Measurements from ENCODE around the gene WBP11. TPM values are rescaled to one million over a fixed set of nuclear protein-coding genes. Genes with fewer than 3 reads are reported as not detected.
A peak's percentile ranks its signal among the peaks of the same experiment; 100 is the strongest.

Gene WBP11
- total RNA-seq, 1 experiment from 2014 or later: 111 TPM

DNA sequence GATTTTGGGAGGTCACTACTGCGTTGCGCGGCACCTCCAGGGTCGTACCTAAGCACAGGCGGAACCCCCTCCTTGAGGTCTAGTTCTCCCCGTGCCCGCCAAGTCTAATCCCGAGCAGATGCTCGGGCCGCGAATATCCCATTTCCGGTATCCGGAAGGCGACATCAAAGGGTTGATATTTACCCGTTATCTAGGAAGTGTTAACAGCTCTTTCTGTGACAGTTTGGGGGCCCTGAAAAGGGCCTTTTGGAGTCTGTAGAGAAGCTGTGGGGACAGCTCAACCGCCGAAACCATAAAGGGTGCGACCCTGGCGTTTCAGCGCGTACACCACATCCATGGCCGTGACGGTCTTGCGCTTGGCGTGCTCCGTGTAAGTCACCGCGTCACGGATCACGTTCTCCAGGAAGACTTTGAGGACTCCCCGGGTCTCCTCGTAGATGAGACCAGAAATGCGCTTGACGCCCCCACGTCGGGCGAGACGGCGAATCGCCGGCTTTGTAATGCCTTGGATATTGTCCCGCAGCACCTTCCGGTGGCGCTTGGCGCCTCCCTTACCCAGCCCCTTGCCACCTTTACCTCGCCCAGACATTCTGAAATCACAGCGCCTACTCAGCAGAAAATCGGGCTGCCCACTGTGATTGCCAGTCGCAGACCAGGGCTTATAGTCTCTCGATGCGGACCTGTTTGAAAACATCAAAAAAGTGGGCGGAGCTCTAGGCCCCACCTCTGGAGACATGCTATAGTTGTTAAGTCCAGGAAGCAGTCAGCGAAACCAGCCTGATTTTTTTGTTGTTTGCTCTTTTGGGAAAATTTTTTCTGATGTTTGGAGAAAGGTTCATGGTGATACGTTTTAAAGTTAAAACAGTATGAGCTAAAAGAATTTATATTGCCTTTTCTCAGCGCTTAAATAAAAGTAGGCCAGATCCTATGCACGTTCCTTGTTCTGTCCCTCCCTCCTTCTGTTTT lies 32.5 kb downstream of the WBP11 start:
- Mint-ChIP-seq H3K36me3 (peaks cover 24% of the 10 kb centered on the region), H3K4me1 (peaks cover 42% of the 10 kb centered on the region), H3K27me3 (ENCODE audit: low read depth) (no peaks in the 10 kb centered on the region; the same call in 1 of the 2 replicates), H3K27ac (peak overlapping the region; percentile 100), H3K9me3 (peaks cover 4% of the 10 kb centered on the region), H3K4me3 (peak overlapping the region; percentile 99)
- ChIA-PET POLR2A (interaction anchor here (0.6 to 3.2 kb wide), 14 partner anchors 11 to 1515 kb away, joined by 3 to 23 read pairs (median 3); partner anchors contain the start of genes C12orf60 and WBP11), CTCF (interaction anchor here (0.6 to 3.5 kb wide), 6 partner anchors 15 to 66 kb away, joined by 3 to 21 read pairs (median 7); partner anchors contain the start of genes C12orf60 and WBP11)
- DNase-seq (ENCODE audit: low spot score) (peak; percentile 95), ATAC-seq (peak; percentile 3)
- TF ChIP-seq, protein P1, sequence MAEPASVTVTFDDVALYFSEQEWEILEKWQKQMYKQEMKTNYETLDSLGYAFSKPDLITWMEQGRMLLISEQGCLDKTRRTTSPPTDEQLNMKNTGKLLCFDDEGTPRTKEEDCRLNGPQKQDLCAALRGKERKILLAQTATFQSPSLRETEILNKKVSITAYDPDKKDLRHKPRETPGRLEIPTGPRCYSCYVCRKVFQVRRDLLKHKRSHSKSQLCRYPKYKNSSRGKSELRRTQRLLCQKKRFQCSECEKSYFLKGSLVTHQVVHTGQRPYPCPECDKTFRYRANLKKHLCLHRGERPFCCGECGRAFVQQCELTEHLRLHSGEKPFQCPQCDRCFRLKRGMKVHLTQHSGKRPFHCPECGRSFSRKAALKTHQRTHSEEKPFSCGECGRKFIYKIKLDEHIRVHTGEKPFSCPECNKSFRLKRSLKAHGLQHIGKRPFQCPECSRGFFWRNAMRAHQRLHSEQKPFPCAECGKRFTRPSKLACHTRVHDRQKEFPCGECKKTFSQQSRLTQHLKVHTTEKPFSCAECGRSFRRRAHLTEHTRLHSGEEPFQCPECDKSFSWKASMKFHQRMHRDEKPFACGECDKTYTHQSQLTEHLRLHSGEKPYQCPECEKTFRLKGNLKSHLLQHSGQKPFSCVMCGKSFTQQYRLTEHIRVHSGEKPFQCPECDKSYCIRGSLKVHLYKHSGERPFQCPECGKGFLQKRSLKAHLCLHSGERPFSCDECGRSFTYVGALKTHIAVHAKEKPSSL (CRISPR knock-in tag; conservative IDR thresholded peaks at IDR 0.05): peak; percentile 95
- TF ChIP-seq, protein P2, sequence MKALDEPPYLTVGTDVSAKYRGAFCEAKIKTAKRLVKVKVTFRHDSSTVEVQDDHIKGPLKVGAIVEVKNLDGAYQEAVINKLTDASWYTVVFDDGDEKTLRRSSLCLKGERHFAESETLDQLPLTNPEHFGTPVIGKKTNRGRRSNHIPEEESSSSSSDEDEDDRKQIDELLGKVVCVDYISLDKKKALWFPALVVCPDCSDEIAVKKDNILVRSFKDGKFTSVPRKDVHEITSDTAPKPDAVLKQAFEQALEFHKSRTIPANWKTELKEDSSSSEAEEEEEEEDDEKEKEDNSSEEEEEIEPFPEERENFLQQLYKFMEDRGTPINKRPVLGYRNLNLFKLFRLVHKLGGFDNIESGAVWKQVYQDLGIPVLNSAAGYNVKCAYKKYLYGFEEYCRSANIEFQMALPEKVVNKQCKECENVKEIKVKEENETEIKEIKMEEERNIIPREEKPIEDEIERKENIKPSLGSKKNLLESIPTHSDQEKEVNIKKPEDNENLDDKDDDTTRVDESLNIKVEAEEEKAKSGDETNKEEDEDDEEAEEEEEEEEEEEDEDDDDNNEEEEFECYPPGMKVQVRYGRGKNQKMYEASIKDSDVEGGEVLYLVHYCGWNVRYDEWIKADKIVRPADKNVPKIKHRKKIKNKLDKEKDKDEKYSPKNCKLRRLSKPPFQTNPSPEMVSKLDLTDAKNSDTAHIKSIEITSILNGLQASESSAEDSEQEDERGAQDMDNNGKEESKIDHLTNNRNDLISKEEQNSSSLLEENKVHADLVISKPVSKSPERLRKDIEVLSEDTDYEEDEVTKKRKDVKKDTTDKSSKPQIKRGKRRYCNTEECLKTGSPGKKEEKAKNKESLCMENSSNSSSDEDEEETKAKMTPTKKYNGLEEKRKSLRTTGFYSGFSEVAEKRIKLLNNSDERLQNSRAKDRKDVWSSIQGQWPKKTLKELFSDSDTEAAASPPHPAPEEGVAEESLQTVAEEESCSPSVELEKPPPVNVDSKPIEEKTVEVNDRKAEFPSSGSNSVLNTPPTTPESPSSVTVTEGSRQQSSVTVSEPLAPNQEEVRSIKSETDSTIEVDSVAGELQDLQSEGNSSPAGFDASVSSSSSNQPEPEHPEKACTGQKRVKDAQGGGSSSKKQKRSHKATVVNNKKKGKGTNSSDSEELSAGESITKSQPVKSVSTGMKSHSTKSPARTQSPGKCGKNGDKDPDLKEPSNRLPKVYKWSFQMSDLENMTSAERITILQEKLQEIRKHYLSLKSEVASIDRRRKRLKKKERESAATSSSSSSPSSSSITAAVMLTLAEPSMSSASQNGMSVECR (CRISPR knock-in tag; IDR thresholded peaks at IDR 0.05; ENCODE audit: borderline replicate concordance): peak; percentile 88
- TF ChIP-seq MXD4 (CRISPR knock-in tag; IDR thresholded peaks at IDR 0.05; ENCODE audit: borderline replicate concordance): no peak
- TF ChIP-seq, protein P3, sequence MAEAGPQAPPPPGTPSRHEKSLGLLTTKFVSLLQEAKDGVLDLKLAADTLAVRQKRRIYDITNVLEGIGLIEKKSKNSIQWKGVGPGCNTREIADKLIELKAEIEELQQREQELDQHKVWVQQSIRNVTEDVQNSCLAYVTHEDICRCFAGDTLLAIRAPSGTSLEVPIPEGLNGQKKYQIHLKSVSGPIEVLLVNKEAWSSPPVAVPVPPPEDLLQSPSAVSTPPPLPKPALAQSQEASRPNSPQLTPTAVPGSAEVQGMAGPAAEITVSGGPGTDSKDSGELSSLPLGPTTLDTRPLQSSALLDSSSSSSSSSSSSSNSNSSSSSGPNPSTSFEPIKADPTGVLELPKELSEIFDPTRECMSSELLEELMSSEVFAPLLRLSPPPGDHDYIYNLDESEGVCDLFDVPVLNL (CRISPR knock-in tag; IDR thresholded peaks at IDR 0.05; ENCODE audit: borderline replicate concordance, low read depth): no peak; the same call in 1 of the 2 replicates
- peak; percentile 90 for TF ChIP-seq MYBL2 (CRISPR knock-in tag; IDR thresholded peaks at IDR 0.05)
- TF ChIP-seq, protein P4, sequence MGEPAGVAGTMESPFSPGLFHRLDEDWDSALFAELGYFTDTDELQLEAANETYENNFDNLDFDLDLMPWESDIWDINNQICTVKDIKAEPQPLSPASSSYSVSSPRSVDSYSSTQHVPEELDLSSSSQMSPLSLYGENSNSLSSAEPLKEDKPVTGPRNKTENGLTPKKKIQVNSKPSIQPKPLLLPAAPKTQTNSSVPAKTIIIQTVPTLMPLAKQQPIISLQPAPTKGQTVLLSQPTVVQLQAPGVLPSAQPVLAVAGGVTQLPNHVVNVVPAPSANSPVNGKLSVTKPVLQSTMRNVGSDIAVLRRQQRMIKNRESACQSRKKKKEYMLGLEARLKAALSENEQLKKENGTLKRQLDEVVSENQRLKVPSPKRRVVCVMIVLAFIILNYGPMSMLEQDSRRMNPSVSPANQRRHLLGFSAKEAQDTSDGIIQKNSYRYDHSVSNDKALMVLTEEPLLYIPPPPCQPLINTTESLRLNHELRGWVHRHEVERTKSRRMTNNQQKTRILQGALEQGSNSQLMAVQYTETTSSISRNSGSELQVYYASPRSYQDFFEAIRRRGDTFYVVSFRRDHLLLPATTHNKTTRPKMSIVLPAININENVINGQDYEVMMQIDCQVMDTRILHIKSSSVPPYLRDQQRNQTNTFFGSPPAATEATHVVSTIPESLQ (CRISPR knock-in tag; IDR thresholded peaks at IDR 0.05): no peak
- peak; percentile 96 for TF ChIP-seq NFATC4 (CRISPR knock-in tag; IDR thresholded peaks at IDR 0.05)
- peak; percentile 91; the same call in 1 of the 2 replicates for TF ChIP-seq TEAD1 (CRISPR knock-in tag; IDR thresholded peaks at IDR 0.05)
- TF ChIP-seq, protein P5, sequence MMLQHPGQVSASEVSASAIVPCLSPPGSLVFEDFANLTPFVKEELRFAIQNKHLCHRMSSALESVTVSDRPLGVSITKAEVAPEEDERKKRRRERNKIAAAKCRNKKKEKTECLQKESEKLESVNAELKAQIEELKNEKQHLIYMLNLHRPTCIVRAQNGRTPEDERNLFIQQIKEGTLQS (CRISPR knock-in tag; conservative IDR thresholded peaks at IDR 0.05): peak; percentile 80; the same call in 1 of the 2 replicates
- TF ChIP-seq, protein P6, sequence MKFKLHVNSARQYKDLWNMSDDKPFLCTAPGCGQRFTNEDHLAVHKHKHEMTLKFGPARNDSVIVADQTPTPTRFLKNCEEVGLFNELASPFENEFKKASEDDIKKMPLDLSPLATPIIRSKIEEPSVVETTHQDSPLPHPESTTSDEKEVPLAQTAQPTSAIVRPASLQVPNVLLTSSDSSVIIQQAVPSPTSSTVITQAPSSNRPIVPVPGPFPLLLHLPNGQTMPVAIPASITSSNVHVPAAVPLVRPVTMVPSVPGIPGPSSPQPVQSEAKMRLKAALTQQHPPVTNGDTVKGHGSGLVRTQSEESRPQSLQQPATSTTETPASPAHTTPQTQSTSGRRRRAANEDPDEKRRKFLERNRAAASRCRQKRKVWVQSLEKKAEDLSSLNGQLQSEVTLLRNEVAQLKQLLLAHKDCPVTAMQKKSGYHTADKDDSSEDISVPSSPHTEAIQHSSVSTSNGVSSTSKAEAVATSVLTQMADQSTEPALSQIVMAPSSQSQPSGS (CRISPR knock-in tag; IDR thresholded peaks at IDR 0.05; ENCODE audit: borderline replicate concordance, low read depth): 0 out of 2 replicates have a peak, but pooled peaks have one; percentile 40
- no peak for TF ChIP-seq NR1H2 (CRISPR knock-in tag; IDR thresholded peaks at IDR 0.05)
- TF ChIP-seq, protein P7, sequence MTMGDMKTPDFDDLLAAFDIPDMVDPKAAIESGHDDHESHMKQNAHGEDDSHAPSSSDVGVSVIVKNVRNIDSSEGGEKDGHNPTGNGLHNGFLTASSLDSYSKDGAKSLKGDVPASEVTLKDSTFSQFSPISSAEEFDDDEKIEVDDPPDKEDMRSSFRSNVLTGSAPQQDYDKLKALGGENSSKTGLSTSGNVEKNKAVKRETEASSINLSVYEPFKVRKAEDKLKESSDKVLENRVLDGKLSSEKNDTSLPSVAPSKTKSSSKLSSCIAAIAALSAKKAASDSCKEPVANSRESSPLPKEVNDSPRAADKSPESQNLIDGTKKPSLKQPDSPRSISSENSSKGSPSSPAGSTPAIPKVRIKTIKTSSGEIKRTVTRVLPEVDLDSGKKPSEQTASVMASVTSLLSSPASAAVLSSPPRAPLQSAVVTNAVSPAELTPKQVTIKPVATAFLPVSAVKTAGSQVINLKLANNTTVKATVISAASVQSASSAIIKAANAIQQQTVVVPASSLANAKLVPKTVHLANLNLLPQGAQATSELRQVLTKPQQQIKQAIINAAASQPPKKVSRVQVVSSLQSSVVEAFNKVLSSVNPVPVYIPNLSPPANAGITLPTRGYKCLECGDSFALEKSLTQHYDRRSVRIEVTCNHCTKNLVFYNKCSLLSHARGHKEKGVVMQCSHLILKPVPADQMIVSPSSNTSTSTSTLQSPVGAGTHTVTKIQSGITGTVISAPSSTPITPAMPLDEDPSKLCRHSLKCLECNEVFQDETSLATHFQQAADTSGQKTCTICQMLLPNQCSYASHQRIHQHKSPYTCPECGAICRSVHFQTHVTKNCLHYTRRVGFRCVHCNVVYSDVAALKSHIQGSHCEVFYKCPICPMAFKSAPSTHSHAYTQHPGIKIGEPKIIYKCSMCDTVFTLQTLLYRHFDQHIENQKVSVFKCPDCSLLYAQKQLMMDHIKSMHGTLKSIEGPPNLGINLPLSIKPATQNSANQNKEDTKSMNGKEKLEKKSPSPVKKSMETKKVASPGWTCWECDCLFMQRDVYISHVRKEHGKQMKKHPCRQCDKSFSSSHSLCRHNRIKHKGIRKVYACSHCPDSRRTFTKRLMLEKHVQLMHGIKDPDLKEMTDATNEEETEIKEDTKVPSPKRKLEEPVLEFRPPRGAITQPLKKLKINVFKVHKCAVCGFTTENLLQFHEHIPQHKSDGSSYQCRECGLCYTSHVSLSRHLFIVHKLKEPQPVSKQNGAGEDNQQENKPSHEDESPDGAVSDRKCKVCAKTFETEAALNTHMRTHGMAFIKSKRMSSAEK (CRISPR knock-in tag; IDR thresholded peaks at IDR 0.05; ENCODE audit: borderline replicate concordance): peak; percentile 95
- peak; percentile 88; the same call in 1 of the 2 replicates for TF ChIP-seq KAT7 (CRISPR knock-in tag; IDR thresholded peaks at IDR 0.05; ENCODE audit: borderline replicate concordance)
- TF ChIP-seq, protein P8, sequence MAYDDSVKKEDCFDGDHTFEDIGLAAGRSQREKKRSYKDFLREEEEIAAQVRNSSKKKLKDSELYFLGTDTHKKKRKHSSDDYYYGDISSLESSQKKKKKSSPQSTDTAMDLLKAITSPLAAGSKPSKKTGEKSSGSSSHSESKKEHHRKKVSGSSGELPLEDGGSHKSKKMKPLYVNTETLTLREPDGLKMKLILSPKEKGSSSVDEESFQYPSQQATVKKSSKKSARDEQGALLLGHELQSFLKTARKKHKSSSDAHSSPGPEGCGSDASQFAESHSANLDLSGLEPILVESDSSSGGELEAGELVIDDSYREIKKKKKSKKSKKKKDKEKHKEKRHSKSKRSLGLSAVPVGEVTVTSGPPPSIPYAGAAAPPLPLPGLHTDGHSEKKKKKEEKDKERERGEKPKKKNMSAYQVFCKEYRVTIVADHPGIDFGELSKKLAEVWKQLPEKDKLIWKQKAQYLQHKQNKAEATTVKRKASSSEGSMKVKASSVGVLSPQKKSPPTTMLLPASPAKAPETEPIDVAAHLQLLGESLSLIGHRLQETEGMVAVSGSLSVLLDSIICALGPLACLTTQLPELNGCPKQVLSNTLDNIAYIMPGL (CRISPR knock-in tag; IDR thresholded peaks at IDR 0.05): peak; percentile 89
- no peak for TF ChIP-seq CBFB (CRISPR knock-in tag; IDR thresholded peaks at IDR 0.05; ENCODE audit: low read depth)
